K562 (cell line): ENCODE results near the gene MBNL2. TPM values are rescaled to one million over a fixed set of nuclear protein-coding genes. Genes with fewer than 3 reads are reported as not detected.

Experiments
- ATAC-seq: fragments of 200-7000 bp; cut with Tn5 transposase; 3 replicates; pipeline ENCODE4 v1.9.1; 2020; ENCODE audit warnings: moderate library complexity
- BruUV-seq: library from RNA; stranded (reverse); fragments of 400-500 nt; replicated peaks from 2 replicates; lab custom pipeline; 2021; lab: Mats Ljungman, UMichigan
- CTCF ChIA-PET: fragments of 300-600 bp; formaldehyde crosslinking; extraction: SDS; loops from one replicate; lab custom pipeline; 2021; ENCODE audit warnings: low intra/inter-chr PET ratio; lab: Yijun Ruan, JAX
- POLR2A ChIA-PET: fragments of 300-600, 350-650 bp; sonication (Branson Sonifier 250); formaldehyde crosslinking; extraction: SDS; loops from one replicate; lab custom pipeline; 2021; ENCODE audit warnings: antibody characterized with exemption, inconsistent platforms; lab: Yijun Ruan, JAX
- DNase-seq, 4 experiments: peaks; one replicate each; pipeline versions ENCODE4 v3.0.0 to v3.0.0-alpha.2; 2011 to 2018; ENCODE audit warnings: low spot score in 3 of 4, mixed read lengths in 3 of 4; ENCODE audit errors: extremely low read depth in 1 of 4
- FAIRE-seq: peaks from 2 replicates; lab custom pipeline; 2011; peaks lifted over from hg19 to GRCh38; lab: Jason Lieb, UNC
- H2AFZ ChIP-seq: 2 replicates; pipeline ENCODE4 v1.6.0; 2011; ENCODE audit warnings: low read depth, low read length, control low read depth, inconsistent platforms
- H3K27ac ChIP-seq: fragments of 200-600 bp; 3 replicates; pipeline ENCODE4 v1.8.0; 2011; ENCODE audit warnings: low read depth, mild to moderate bottlenecking, control low read depth, inconsistent platforms, low read length, moderate library complexity, mixed read lengths; ENCODE audit errors: extremely low read depth
- H3K27me3 ChIP-seq, 2 experiments: fragments of 300-600 bp in 1 of 2; 2 replicates in 1 of 2; 3 replicates in 1 of 2; pipeline versions ENCODE4 v1.6.0 to v1.8.0; 2011; ENCODE audit warnings: inconsistent platforms in 2 of 2, low read length in 2 of 2, mild to moderate bottlenecking in 1 of 2, mixed read lengths in 1 of 2, moderate library complexity in 1 of 2; ENCODE audit not compliant: control insufficient read depth in 2 of 2, insufficient read depth in 2 of 2
- H3K36me3 ChIP-seq: fragments of 300-600 bp; 3 replicates; pipeline ENCODE4 v1.8.0; 2011; ENCODE audit warnings: mild to moderate bottlenecking, low read length, inconsistent platforms; ENCODE audit not compliant: control insufficient read depth, insufficient read depth
- H3K4me1 ChIP-seq, 2 experiments: fragments of 200-600 bp in 1 of 2; replicated peaks in 1 of 2; 2 replicates in 1 of 2; 3 replicates in 1 of 2; pipeline versions ENCODE4 v1.5.1 to v1.8.0; 2011; ENCODE audit warnings: inconsistent platforms in 2 of 2, low read length in 2 of 2, mild to moderate bottlenecking in 1 of 2, mixed read lengths in 1 of 2, moderate library complexity in 1 of 2; ENCODE audit not compliant: control insufficient read depth in 2 of 2, insufficient read depth in 2 of 2
- H3K4me2 ChIP-seq: 2 replicates; pipeline ENCODE4 v1.6.1; 2011; ENCODE audit warnings: low read length, control low read depth, inconsistent platforms, mixed read lengths; ENCODE audit not compliant: insufficient read depth
- H3K4me3 ChIP-seq: fragments of 200-600 bp; sonication (generic), shearing (Covaris generic); 2 replicates; pipeline ENCODE4 v1.5.1; 2016; ENCODE audit warnings: control low read depth, inconsistent platforms
- H3K79me2 ChIP-seq: fragments of 200-600 bp; 3 replicates; pipeline ENCODE4 v1.8.0; 2011; ENCODE audit warnings: low read length, inconsistent platforms; ENCODE audit not compliant: control insufficient read depth, insufficient read depth
- H3K9ac ChIP-seq, 2 experiments: 2 replicates each; pipeline versions ENCODE4 v1.6.0 to v1.6.1; 2011; ENCODE audit warnings: low read depth in 2 of 2, low read length in 2 of 2, control low read depth in 1 of 2, inconsistent platforms in 1 of 2, mild to moderate bottlenecking in 1 of 2, mixed read lengths in 1 of 2; ENCODE audit not compliant: insufficient read depth in 1 of 2
- H3K9me1 ChIP-seq: one replicate; pipeline ENCODE4 v1.6.0; 2011; ENCODE audit warnings: inconsistent platforms, mild to moderate bottlenecking, low read length, moderate library complexity; ENCODE audit not compliant: control insufficient read depth, insufficient read depth
- H3K9me3 ChIP-seq: replicated peaks from 2 replicates; pipeline ENCODE4 v1.5.1; 2011; ENCODE audit warnings: low read depth, low read length, inconsistent platforms; ENCODE audit not compliant: control insufficient read depth, insufficient read depth
- H4K20me1 ChIP-seq: replicated peaks from 2 replicates; pipeline ENCODE4 v1.6.1; 2011; ENCODE audit warnings: low read length, inconsistent platforms, mixed read lengths; ENCODE audit not compliant: control insufficient read depth, insufficient read depth
- CBX8 ChIP-seq: fragments of 200-600 bp; sonication (generic); IDR thresholded peaks from 2 replicates; pipeline ENCODE4 v1.6.1; 2012; ENCODE audit warnings: borderline replicate concordance, mixed run types, low read depth, mild to moderate bottlenecking, moderate library complexity, mixed read lengths, low read length, control low read depth, inconsistent platforms; ENCODE audit not compliant: poor library complexity, severe bottlenecking; ENCODE audit errors: extremely low read depth
- MCM2 ChIP-seq: fragments of 450-650 bp; IDR thresholded peaks from 2 replicates; pipeline ENCODE4 v1.6.1; 2017; ENCODE audit warnings: low read depth, mild to moderate bottlenecking
- POLR3A ChIP-seq: IDR thresholded peaks from 2 replicates; pipeline ENCODE4 v1.6.1; 2011; ENCODE audit warnings: borderline replicate concordance, mild to moderate bottlenecking, moderate library complexity; ENCODE audit not compliant: insufficient read length, insufficient read depth; ENCODE audit errors: extremely low read depth
- SMARCA5 ChIP-seq: fragments of 450-650 bp; IDR thresholded peaks from 2 replicates; pipeline ENCODE4 v1.6.1; 2016
- SREBF1 ChIP-seq: fragments of 150-350 bp; IDR thresholded peaks from 2 replicates; pipeline ENCODE4 v1.6.1; 2014; ENCODE audit warnings: antibody characterized with exemption, low read depth, low read length, borderline replicate concordance
- THAP12 ChIP-seq: fragments of 250-450 bp; sonication (Bioruptor Pico); IDR thresholded peaks from 2 replicates; pipeline ENCODE4 v1.9.0; 2021; ENCODE audit warnings: mild to moderate bottlenecking, inconsistent platforms
- TRIM25 ChIP-seq: fragments of 450-650 bp; IDR thresholded peaks from 2 replicates; pipeline ENCODE4 v1.7.0; 2016; ENCODE audit warnings: borderline replicate concordance
- ZNF143 ChIP-seq: sonication (generic); formaldehyde crosslinking; IDR thresholded peaks from 2 replicates; pipeline ENCODE4 v1.9.0; 2022; ENCODE audit warnings: mild to moderate bottlenecking, missing genetic modification reagents
- ZNF311 ChIP-seq: fragments of 250-450 bp; sonication (Bioruptor Pico); IDR thresholded peaks from 2 replicates; pipeline ENCODE4 v1.4.0; 2020; ENCODE audit warnings: mild to moderate bottlenecking, moderate library complexity
- WGBS: fragments of 100-300 bp; shearing (Covaris generic); methylation state at CpG from one replicate; pipeline ENCODE4 v1.1.6; 2016; ENCODE audit warnings: low coverage, mixed read lengths; ENCODE audit not compliant: insufficient coverage; ENCODE audit errors: missing lambda C conversion rate; 5-methylcytosine and 5-hydroxymethylcytosine counted together
- in situ Hi-C: fragments of 300-500 bp; cut with MboI; formaldehyde crosslinking; loops from 4 replicates; pipeline ENCODE4 v1.15.0; 2018; ENCODE audit warnings: inconsistent platforms, mixed read lengths
- intact Hi-C: fragments of 100-400 bp; cut with micrococcal nuclease; formaldehyde crosslinking; loops from 2 replicates; pipeline ENCODE4 v1.14.2; 2022
- polyA plus RNA-seq, 8 experiments: library from polyadenylated mRNA; depleted of rRNA in 4 of 8; stranded (reverse) in 5 of 8; unstranded in 3 of 8; fragments of >200 nt; fragmentation: Nextera tagmentation in 2 of 8; fragmentation: Illumina TruSeq in 1 of 8; extraction: Ambion mirVana in 2 of 8; extraction: Trizol in 1 of 8; gene quantifications; 2 replicates each; pipeline versions ENCODE4 v1.2.1 to v1.2.3, GENCODE V29; 2011 to 2014; ENCODE audit warnings: inconsistent platforms in 1 of 8, missing spikeins in 1 of 8
- total RNA-seq, 7 experiments: library from RNA; depleted of rRNA in 6 of 7; stranded (reverse); fragments of >200 nt in 6 of 7; fragmentation: Illumina TruSeq in 2 of 7; extraction: Trizol in 2 of 7; gene quantifications; 2 replicates each; pipeline versions ENCODE4 v1.2.1 to v1.2.3, GENCODE V29; 2011 to 2021; ENCODE audit warnings: low replicate concordance in 1 of 7

The MBNL2 gene
- total and polyA plus RNA-seq, 9 of the 15 experiments (the other 6 are each of a cell fraction or from before 2014, with no cell fraction given), result 7.0 to 24.8 (median 13.8) TPM

GRCh38 chr13:97273341-97273831 lies 51.3 kb downstream of the MBNL2 start:
- ATAC-seq, result no peak
- intact Hi-C loops, result no loop called here
- Histone ChIP-seq H3K36me3 (peaks cover 19% of the 10 kb centered on the region), H3K9me1 (no peaks in the 10 kb centered on the region), H4K20me1 (peaks cover 6% of the 10 kb centered on the region; the same call in 1 of the 2 replicates), H3K4me1 (peaks cover 0 to 2% of the 10 kb centered on the region in 2 experiments; a peak in 2 of 5 replicates), H3K4me2 (no peak overlapping the region), H3K9me3 (no peaks in the 10 kb centered on the region), H3K79me2 (peaks cover 66% of the 10 kb centered on the region), H3K9ac (no peak overlapping the region), H2AFZ (no peak overlapping the region), H3K27ac (no peak overlapping the region), H3K27me3 (no peaks in the 10 kb centered on the region), H3K4me3 (no peak overlapping the region)
- CTCF ChIA-PET, result no interaction called here
- in situ Hi-C loops, result no loop called here
- POLR2A ChIA-PET, result interaction anchor here (0.7 to 1.2 kb wide), 2 partner anchors 10 to 47 kb away, joined by 3 read pairs; no protein-coding TSS in a partner anchor
- no peak for FAIRE-seq
- BruUV-seq, result no TSS peak
- DNase-seq, result no peak
- WGBS, result 75% methylated on average over 2 of the region's 5 CpGs
- TF ChIP-seq POLR3A, result no peak

- no peak for ATAC-seq
- Histone ChIP-seq H3K4me2 (no peak overlapping the region), H3K4me1 (no peaks in the 10 kb centered on the region), H2AFZ (no peak overlapping the region), H3K79me2 (peaks cover 72% of the 10 kb centered on the region), H3K27me3 (no peaks in the 10 kb centered on the region), H4K20me1 (0 out of 2 replicates have a peak, but pooled peaks cover 3% of the 10 kb centered on the region), H3K27ac (no peak overlapping the region), H3K9me1 (no peaks in the 10 kb centered on the region), H3K36me3 (peaks cover 19% of the 10 kb centered on the region), H3K9me3 (no peaks in the 10 kb centered on the region), H3K4me3 (no peak overlapping the region), H3K9ac (no peak overlapping the region)
- in situ Hi-C loops (no loop called here), intact Hi-C loops (no loop called here)
- ChIA-PET CTCF (no interaction called here), POLR2A (no interaction called here)
- no TSS peak for BruUV-seq
- 59% methylated on average over 7 of the region's 7 CpGs for WGBS
- no peak for DNase-seq
- FAIRE-seq, result no peak
- TF ChIP-seq TRIM25, result no peak
- no peak for TF ChIP-seq CBX8
- TF ChIP-seq MCM2, result no peak
- TF ChIP-seq SREBF1, result no peak
- no peak for TF ChIP-seq ZNF311
- TF ChIP-seq ZNF143 (CRISPR knock-in tag), result no peak
- no peak for TF ChIP-seq THAP12 (CRISPR knock-in tag)
- TF ChIP-seq SMARCA5, result no peak
Observed at GRCh38 chr13:97274829-97275649, 52.9 kb downstream of the MBNL2 start.
